GM12875 (cell line): ENCODE results near the gene PTPRK.

Source experiments
- H3K4me3 ChIP-seq: one replicate; pipeline ENCODE4 v1.5.1; 2011; ENCODE audit warnings: low read depth, low read length, control low read depth
- CTCF ChIP-seq: IDR thresholded peaks from 2 replicates; pipeline ENCODE4 v1.5.1; 2011; ENCODE audit warnings: low read depth, mild to moderate bottlenecking, control low read depth, inconsistent platforms, low read length, moderate library complexity, borderline replicate concordance; ENCODE audit not compliant: insufficient read depth

The PTPRK gene

GRCh38 chr6:128517124-128517523, 3.3 kb downstream of the PTPRK start:
- TF ChIP-seq CTCF = no peak
- H3K4me3 ChIP-seq = no peak overlapping the region

- H3K4me3 ChIP-seq = no peak overlapping the region
- TF ChIP-seq CTCF = no peak
Observed at GRCh38 chr6:128516514-128516898, 3.9 kb downstream of the PTPRK start.

- no peak overlapping the region for H3K4me3 ChIP-seq
- no peak for TF ChIP-seq CTCF
Observed at GRCh38 chr6:128515550-128516513, 4.6 kb downstream of the PTPRK start.

GRCh38 chr6:128513878-128514277, 6.5 kb downstream of the PTPRK start:
- TF ChIP-seq CTCF = no peak
- no peak overlapping the region for H3K4me3 ChIP-seq

- TF ChIP-seq CTCF = no peak
- H3K4me3 ChIP-seq = no peak overlapping the region
Observed at GRCh38 chr6:128512296-128512695, 8.1 kb downstream of the PTPRK start.

GRCh38 chr6:128511506-128511905, 8.9 kb downstream of the PTPRK start:
- no peak overlapping the region for H3K4me3 ChIP-seq
- TF ChIP-seq CTCF = no peak

- TF ChIP-seq CTCF = no peak
- no peak overlapping the region for H3K4me3 ChIP-seq
Observed at GRCh38 chr6:128509709-128510108, 10.7 kb downstream of the PTPRK start.
